NCI-H1694 treated with DMSO at 0.1 percent for 48 hours (cell line): ENCODE data around the gene IFT81.

Source experiments
- DNase-seq: peaks from one replicate; lab custom pipeline; 2025; lab: John Stamatoyannopoulos, UW

IFT81 gene

GRCh38 chr12:110159671-110160245, 35.6 kb downstream of the IFT81 start:
- DNase-seq = no peak

GRCh38 chr12:110165540-110166159, 41.5 kb downstream of the IFT81 start:
- no peak for DNase-seq

- DNase-seq = no peak
Observed at GRCh38 chr12:110168732-110169455, 44.7 kb downstream of the IFT81 start.

GRCh38 chr12:110170535-110171185, 46.5 kb downstream of the IFT81 start:
- no peak for DNase-seq

GRCh38 chr12:110171186-110171538, 47.0 kb downstream of the IFT81 start:
- DNase-seq = no peak

- DNase-seq = no peak
Observed at GRCh38 chr12:110171636-110172035, 47.5 kb downstream of the IFT81 start.

GRCh38 chr12:110174373-110174996, 50.3 kb downstream of the IFT81 start:
- DNase-seq = peak; percentile 19

- no peak for DNase-seq
Observed at GRCh38 chr12:110175201-110175600, 51.0 kb downstream of the IFT81 start.

GRCh38 chr12:110176745-110177144, 52.6 kb downstream of the IFT81 start:
- peak; percentile 56 for DNase-seq

- no peak for DNase-seq
Observed at GRCh38 chr12:110179291-110179690, 55.1 kb downstream of the IFT81 start.

GRCh38 chr12:110180591-110181005, 56.4 kb downstream of the IFT81 start:
- DNase-seq = no peak

- no peak for DNase-seq
Observed at GRCh38 chr12:110182281-110182680, 58.1 kb downstream of the IFT81 start.

- no peak for DNase-seq
Observed at GRCh38 chr12:110183386-110183785, 59.2 kb downstream of the IFT81 start.

- no peak for DNase-seq
Observed at GRCh38 chr12:110185626-110186025, 61.5 kb downstream of the IFT81 start.

- DNase-seq = no peak
Observed at GRCh38 chr12:110186059-110186458, 61.9 kb downstream of the IFT81 start.

- DNase-seq = no peak
Observed at GRCh38 chr12:110193196-110193595, 69.0 kb downstream of the IFT81 start.

- DNase-seq = no peak
Observed at GRCh38 chr12:110197003-110197402, 72.8 kb downstream of the IFT81 start.

GRCh38 chr12:110198386-110198785, 74.2 kb downstream of the IFT81 start:
- no peak for DNase-seq

GRCh38 chr12:110199339-110200123, 75.4 kb downstream of the IFT81 start:
- DNase-seq = peak; percentile 3

- no peak for DNase-seq
Observed at GRCh38 chr12:110200124-110200417, 75.9 kb downstream of the IFT81 start.

- no peak for DNase-seq
Observed at GRCh38 chr12:110201995-110202394, 77.8 kb downstream of the IFT81 start.

- DNase-seq = no peak
Observed at GRCh38 chr12:110203546-110203945, 79.4 kb downstream of the IFT81 start.
